ENCODE data around the gene ITFG2.

GRCh38 chr12:2845280-2845679 is 32.8 kb downstream of the ITFG2 start:
- TF ChIP-seq CTCF (IDR thresholded peaks at IDR 0.05) (no peak), EZH2phosphoT487 (IDR thresholded peaks at IDR 0.05) (no peak), EZH2 (IDR thresholded peaks at IDR 0.05) (no peak)
